BE2C (cell line): ENCODE measurements around the gene TRIM25.
A peak's percentile ranks its signal among the peaks of the same experiment; 100 is the strongest.

ENCODE experiments used
- DNase-seq: peaks from one replicate; pipeline ENCODE4 v3.0.0-alpha.2; 2020
- H3K27me3 ChIP-seq: fragments of 250-450 bp; sonication (Bioruptor Pico); 2 replicates; pipeline ENCODE4 v1.5.1; 2020; ENCODE audit warnings: mild to moderate bottlenecking
- H3K36me3 ChIP-seq: fragments of 250-450 bp; sonication (Bioruptor Pico); 2 replicates; pipeline ENCODE4 v1.5.1; 2020; ENCODE audit warnings: mild to moderate bottlenecking
- H3K4me1 ChIP-seq: fragments of 250-450 bp; sonication (Bioruptor Pico); 2 replicates; pipeline ENCODE4 v1.5.1; 2020
- H3K4me3 ChIP-seq: 2 replicates; pipeline ENCODE4 v1.5.1; 2011; ENCODE audit warnings: low read depth, low read length
- H3K9me3 ChIP-seq: fragments of 250-450 bp; sonication (Bioruptor Pico); 2 replicates; pipeline ENCODE4 v1.5.1; 2020
- CTCF ChIP-seq: IDR thresholded peaks from 2 replicates; pipeline ENCODE4 v1.5.1; 2012; ENCODE audit warnings: mild to moderate bottlenecking, low read depth, low read length

The TRIM25 gene

GRCh38 chr17:56918916-56919315, 5.1 kb upstream of the TRIM25 start:
- Histone ChIP-seq H3K36me3 (no peaks in the 10 kb centered on the region), H3K4me3 (no peak overlapping the region), H3K4me1 (0 out of 2 replicates have a peak, but pooled peaks cover 4% of the 10 kb centered on the region), H3K9me3 (no peaks in the 10 kb centered on the region), H3K27me3 (no peaks in the 10 kb centered on the region)
- no peak for TF ChIP-seq CTCF
- DNase-seq = no peak

GRCh38 chr17:56917559-56918296, 3.9 kb upstream of the TRIM25 start:
- Histone ChIP-seq H3K9me3 (no peaks in the 10 kb centered on the region), H3K27me3 (no peaks in the 10 kb centered on the region), H3K4me3 (no peak overlapping the region), H3K4me1 (0 out of 2 replicates have a peak, but pooled peaks cover 4% of the 10 kb centered on the region), H3K36me3 (no peaks in the 10 kb centered on the region)
- no peak for TF ChIP-seq CTCF
- DNase-seq = no peak

- no peak for DNase-seq
- Histone ChIP-seq H3K27me3 (no peaks in the 10 kb centered on the region), H3K9me3 (no peaks in the 10 kb centered on the region), H3K4me3 (peak overlapping the region; percentile 92), H3K4me1 (0 out of 2 replicates have a peak, but pooled peaks cover 4% of the 10 kb centered on the region), H3K36me3 (no peaks in the 10 kb centered on the region)
- no peak for TF ChIP-seq CTCF
Measured at GRCh38 chr17:56914581-56915273, 878 bp upstream of the TRIM25 start.

- peak; percentile 32 for DNase-seq
- Histone ChIP-seq H3K4me1 (0 out of 2 replicates have a peak, but pooled peaks cover 4% of the 10 kb centered on the region), H3K36me3 (no peaks in the 10 kb centered on the region), H3K4me3 (peak overlapping the region; percentile 92), H3K27me3 (no peaks in the 10 kb centered on the region), H3K9me3 (no peaks in the 10 kb centered on the region)
- TF ChIP-seq CTCF = no peak
Measured at GRCh38 chr17:56913353-56913866, 439 bp downstream of the TRIM25 start.

GRCh38 chr17:56913000-56913311, 893 bp downstream of the TRIM25 start:
- TF ChIP-seq CTCF = no peak
- DNase-seq = no peak
- 0 out of 2 replicates have a peak, but pooled peaks cover 4% of the 10 kb centered on the region for H3K4me1 ChIP-seq
- H3K36me3 ChIP-seq = no peaks in the 10 kb centered on the region
- H3K4me3 ChIP-seq = peak overlapping the region; percentile 92
- H3K9me3 ChIP-seq = no peaks in the 10 kb centered on the region
- no peaks in the 10 kb centered on the region for H3K27me3 ChIP-seq
